GM21717 (cell line): ENCODE measurements around the gene AVP.
"Not testable (repeated sequence)": the region's sequence is repeated elsewhere in the genome, so short reads cannot be mapped to it uniquely, and the experiment has no call there.

Source experiments
- ATAC-seq: cut with Tn5 transposase; IDR thresholded peaks from one replicate; pipeline ENCODE4 v1.9.1; 2021; ENCODE audit warnings: mild to moderate bottlenecking, moderate library complexity; ENCODE audit not compliant: unreplicated experiment

Gene AVP

GRCh38 chr20:3085571-3086072 lies 1.1 kb upstream of the AVP start:
- no peak for ATAC-seq

- ATAC-seq, result no peak
Observed at GRCh38 chr20:3084986-3085360, 449 bp upstream of the AVP start.

GRCh38 chr20:3082955-3083952 lies 1.3 kb downstream of the AVP start:
- no peak for ATAC-seq

- ATAC-seq, result no peak
Observed at GRCh38 chr20:3082306-3082951, 2.1 kb downstream of the AVP start.

GRCh38 chr20:3081641-3082040 lies 2.9 kb downstream of the AVP start:
- no peak for ATAC-seq

GRCh38 chr20:3080939-3081388 lies 3.6 kb downstream of the AVP start:
- ATAC-seq, result no peak

GRCh38 chr20:3077618-3078134 lies 6.8 kb downstream of the AVP start:
- no peak for ATAC-seq

GRCh38 chr20:3075315-3075714 lies 9.2 kb downstream of the AVP start:
- not testable (repeated sequence) for ATAC-seq

- no peak for ATAC-seq
Observed at GRCh38 chr20:3074812-3075211, 9.7 kb downstream of the AVP start.

- ATAC-seq, result not testable (repeated sequence)
Observed at GRCh38 chr20:3073251-3073643, 11.3 kb downstream of the AVP start.

GRCh38 chr20:3072530-3073250 lies 11.8 kb downstream of the AVP start:
- no peak for ATAC-seq

GRCh38 chr20:3071610-3072529 lies 12.7 kb downstream of the AVP start, which contains the start of gene OXT:
TSS of gene OXT (plus strand) at chr20:3071620. CDS start at chr20:3071656, 36 bp downstream.
- ATAC-seq, result no peak

- ATAC-seq, result no peak
Observed at GRCh38 chr20:3071266-3071609, 13.3 kb downstream of the AVP start.

- ATAC-seq, result no peak
Observed at GRCh38 chr20:3070725-3071124, 13.8 kb downstream of the AVP start.

- no peak for ATAC-seq
Observed at GRCh38 chr20:3068986-3069900, 15.3 kb downstream of the AVP start.

GRCh38 chr20:3068075-3068474 lies 16.4 kb downstream of the AVP start:
- no peak for ATAC-seq

- ATAC-seq, result no peak
Observed at GRCh38 chr20:3067139-3068014, 17.1 kb downstream of the AVP start.

- not testable (repeated sequence) for ATAC-seq
Observed at GRCh38 chr20:3064119-3064518, 20.4 kb downstream of the AVP start.
